SU-DHL-6 (cell line): Measurements from ENCODE around the gene DSN1.

Source experiments
- EZH2phosphoT487 ChIP-seq: fragments of 200-600 bp; sonication (generic), shearing (Covaris generic); conservative IDR thresholded peaks from 2 replicates; pipeline ENCODE4 v1.6.1; 2018; ENCODE audit warnings: mild to moderate bottlenecking, antibody characterized with exemption, low read length, moderate library complexity, mixed read lengths
- TF ChIP-seq, protein P1 (sequence below): fragments of 200-600 bp; sonication (generic); IDR thresholded peaks from one replicate; pipeline ENCODE4 v1.5.1; 2017; ENCODE audit warnings: antibody characterized with exemption, mild to moderate bottlenecking, low read length, moderate library complexity; ENCODE audit not compliant: insufficient read depth, poor library complexity, severe bottlenecking

GRCh38 chr20:36779656-36780025 is 6.1 kb upstream of the DSN1 start:
- TF ChIP-seq, protein P1, sequence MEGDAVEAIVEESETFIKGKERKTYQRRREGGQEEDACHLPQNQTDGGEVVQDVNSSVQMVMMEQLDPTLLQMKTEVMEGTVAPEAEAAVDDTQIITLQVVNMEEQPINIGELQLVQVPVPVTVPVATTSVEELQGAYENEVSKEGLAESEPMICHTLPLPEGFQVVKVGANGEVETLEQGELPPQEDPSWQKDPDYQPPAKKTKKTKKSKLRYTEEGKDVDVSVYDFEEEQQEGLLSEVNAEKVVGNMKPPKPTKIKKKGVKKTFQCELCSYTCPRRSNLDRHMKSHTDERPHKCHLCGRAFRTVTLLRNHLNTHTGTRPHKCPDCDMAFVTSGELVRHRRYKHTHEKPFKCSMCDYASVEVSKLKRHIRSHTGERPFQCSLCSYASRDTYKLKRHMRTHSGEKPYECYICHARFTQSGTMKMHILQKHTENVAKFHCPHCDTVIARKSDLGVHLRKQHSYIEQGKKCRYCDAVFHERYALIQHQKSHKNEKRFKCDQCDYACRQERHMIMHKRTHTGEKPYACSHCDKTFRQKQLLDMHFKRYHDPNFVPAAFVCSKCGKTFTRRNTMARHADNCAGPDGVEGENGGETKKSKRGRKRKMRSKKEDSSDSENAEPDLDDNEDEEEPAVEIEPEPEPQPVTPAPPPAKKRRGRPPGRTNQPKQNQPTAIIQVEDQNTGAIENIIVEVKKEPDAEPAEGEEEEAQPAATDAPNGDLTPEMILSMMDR = no peak
- no peak for TF ChIP-seq EZH2phosphoT487
